HEK293 (cell line): ENCODE measurements around the gene WWC1.

ENCODE experiments used
- CTCF ChIA-PET: fragments of 350-600 bp; formaldehyde crosslinking; extraction: SDS; loops from one replicate; lab custom pipeline; 2021; ENCODE audit warnings: antibody characterized with exemption; lab: Yijun Ruan, JAX
- POLR2A ChIA-PET: fragments of 300-600 bp; formaldehyde crosslinking; extraction: SDS; loops from one replicate; lab custom pipeline; 2020; ENCODE audit warnings: antibody characterized with exemption, inconsistent platforms; lab: Yijun Ruan, JAX
- H3K27ac ChIP-seq: fragments of 200-500 bp; sonication (Bioruptor generic); 2 replicates; pipeline ENCODE4 v1.5.1; 2014; ENCODE audit warnings: low read depth, low read length, control low read depth, inconsistent platforms; ENCODE audit errors: extremely low read depth
- H3K36me3 ChIP-seq, 2 experiments: fragments of 200-500 bp in 1 of 2; sonication (Bioruptor generic) in 1 of 2; 1 replicate in 1 of 2; 2 replicates in 1 of 2; pipeline ENCODE4 v1.5.1; 2014 to 2017; ENCODE audit warnings: inconsistent platforms in 2 of 2, low read length in 2 of 2; ENCODE audit not compliant: control insufficient read depth in 2 of 2, insufficient read depth in 1 of 2
- H3K4me1 ChIP-seq: fragments of 200-500 bp; sonication (Bioruptor generic); 2 replicates; pipeline ENCODE4 v1.5.1; 2014; ENCODE audit warnings: mild to moderate bottlenecking, low read length, inconsistent platforms; ENCODE audit not compliant: control insufficient read depth, insufficient read depth
- H3K4me3 ChIP-seq: 2 replicates; pipeline ENCODE4 v1.5.1; 2011; ENCODE audit warnings: low read depth, mild to moderate bottlenecking, control low read depth, low read length, moderate library complexity
- H3K9me3 ChIP-seq: fragments of 200-500 bp; sonication (Bioruptor generic); 2 replicates; pipeline ENCODE4 v1.5.1; 2014; ENCODE audit warnings: low read depth, low read length, inconsistent platforms; ENCODE audit not compliant: control insufficient read depth, insufficient read depth
- EGR2 ChIP-seq: fragments of 450-650 bp; formaldehyde crosslinking; IDR thresholded peaks from 2 replicates; pipeline ENCODE4 v1.5.1; 2016; ENCODE audit warnings: low read depth, missing biosample characterization, missing genetic modification characterization
- HOXA7 ChIP-seq: sonication (generic); formaldehyde crosslinking; IDR thresholded peaks from 2 replicates; pipeline ENCODE4 v1.8.1; 2022; ENCODE audit warnings: missing genetic modification reagents, borderline replicate concordance
- INSM2 ChIP-seq: fragments of 450-650 bp; formaldehyde crosslinking; IDR thresholded peaks from 2 replicates; pipeline ENCODE4 v1.5.1; 2016; ENCODE audit warnings: missing biosample characterization, missing genetic modification characterization
- KLF7 ChIP-seq: fragments of 450-650 bp; formaldehyde crosslinking; IDR thresholded peaks from 2 replicates; pipeline ENCODE4 v1.5.1; 2016; ENCODE audit warnings: missing biosample characterization, missing genetic modification characterization, borderline replicate concordance
- OVOL3 ChIP-seq: fragments of 450-650 bp; formaldehyde crosslinking; IDR thresholded peaks from 2 replicates; pipeline ENCODE4 v1.5.1; 2016; ENCODE audit warnings: missing biosample characterization, missing genetic modification characterization
- SCRT1 ChIP-seq: fragments of 450-650 bp; formaldehyde crosslinking; IDR thresholded peaks from 2 replicates; pipeline ENCODE4 v1.5.1; 2016; ENCODE audit warnings: missing biosample characterization, missing genetic modification characterization, borderline replicate concordance
- SCRT2 ChIP-seq: fragments of 450-650 bp; formaldehyde crosslinking; IDR thresholded peaks from 2 replicates; pipeline ENCODE4 v1.5.1; 2016; ENCODE audit warnings: missing biosample characterization, missing genetic modification characterization
- YY2 ChIP-seq: fragments of 450-650 bp; formaldehyde crosslinking; IDR thresholded peaks from 2 replicates; pipeline ENCODE4 v1.5.1; 2016; ENCODE audit warnings: missing biosample characterization, missing genetic modification characterization
- ZFHX2 ChIP-seq: fragments of 450-650 bp; formaldehyde crosslinking; conservative IDR thresholded peaks from 2 replicates; pipeline ENCODE4 v1.5.1; 2016; ENCODE audit warnings: missing biosample characterization, missing genetic modification characterization
- ZNF146 ChIP-seq: fragments of 450-650 bp; formaldehyde crosslinking; IDR thresholded peaks from 2 replicates; pipeline ENCODE4 v1.5.1; 2016; ENCODE audit warnings: missing biosample characterization, missing genetic modification characterization
- ZNF311 ChIP-seq: fragments of 450-650 bp; formaldehyde crosslinking; IDR thresholded peaks from 2 replicates; pipeline ENCODE4 v1.5.1; 2017; ENCODE audit warnings: missing biosample characterization, missing genetic modification characterization, borderline replicate concordance
- ZNF335 ChIP-seq: fragments of 450-650 bp; formaldehyde crosslinking; conservative IDR thresholded peaks from 2 replicates; pipeline ENCODE4 v1.5.1; 2016; ENCODE audit warnings: missing biosample characterization, missing genetic modification characterization
- ZNF366 ChIP-seq: fragments of 450-650 bp; formaldehyde crosslinking; conservative IDR thresholded peaks from 2 replicates; pipeline ENCODE4 v1.5.1; 2016; ENCODE audit warnings: missing biosample characterization, missing genetic modification characterization
- ZNF398 ChIP-seq: fragments of 450-650 bp; formaldehyde crosslinking; IDR thresholded peaks from 2 replicates; pipeline ENCODE4 v1.5.1; 2017; ENCODE audit warnings: missing biosample characterization, missing genetic modification characterization
- ZNF600 ChIP-seq: fragments of 450-650 bp; formaldehyde crosslinking; IDR thresholded peaks from 2 replicates; pipeline ENCODE4 v1.5.1; 2016; ENCODE audit warnings: missing biosample characterization, missing genetic modification characterization
- ZNF658 ChIP-seq: fragments of 450-650 bp; formaldehyde crosslinking; IDR thresholded peaks from 2 replicates; pipeline ENCODE4; 2016; ENCODE audit warnings: missing biosample characterization, missing genetic modification characterization

The WWC1 gene

GRCh38 chr5:168269937-168270330, 21.5 kb upstream of the WWC1 start:
- CTCF ChIA-PET: interaction anchor here (0.6 to 3.0 kb wide), 21 partner anchors 9 to 1082 kb away, joined by 3 to 17 read pairs (median 4); partner anchors contain the start of gene RARS1
- no peaks in the 10 kb centered on the region for H3K36me3 ChIP-seq
- TF ChIP-seq ZNF335 (tag by site-specific recombination) (no peak; the same call in 1 of the 2 replicates), SCRT2 (peak; percentile 81), EGR2 (tag by site-specific recombination) (0 out of 2 replicates have a peak, but pooled peaks have one; percentile 17), ZNF146 (tag by site-specific recombination) (no peak), INSM2 (tag by site-specific recombination) (no peak), YY2 (tag by site-specific recombination) (no peak), ZFHX2 (tag by site-specific recombination) (peak; percentile 43; the same call in 1 of the 2 replicates), SCRT1 (tag by site-specific recombination) (peak; percentile 42; the same call in 1 of the 2 replicates), KLF7 (tag by site-specific recombination) (no peak)
- no peak overlapping the region for H3K4me3 ChIP-seq
- no peak overlapping the region for H3K27ac ChIP-seq
- POLR2A ChIA-PET: interaction anchor here (0.6 to 2.1 kb wide), 3 partner anchors 22 to 213 kb away, joined by 3 to 8 read pairs (median 3); partner anchors contain the start of gene WWC1
- H3K4me1 ChIP-seq: peaks cover 6% of the 10 kb centered on the region
- no peaks in the 10 kb centered on the region for H3K9me3 ChIP-seq

GRCh38 chr5:168270476-168270875, 21.0 kb upstream of the WWC1 start:
- no peaks in the 10 kb centered on the region for H3K36me3 ChIP-seq
- H3K4me1 ChIP-seq: peaks cover 6% of the 10 kb centered on the region
- H3K4me3 ChIP-seq: no peak overlapping the region
- no peak for TF ChIP-seq ZNF366
- no peak for TF ChIP-seq ZNF311
- TF ChIP-seq OVOL3 (tag by site-specific recombination): no peak
- TF ChIP-seq ZNF398: no peak
- no peak for TF ChIP-seq ZNF600 (tag by site-specific recombination)
- ChIA-PET CTCF (interaction anchor here (0.6 to 3.0 kb wide), 17 partner anchors 9 to 1081 kb away, joined by 3 to 17 read pairs (median 4); partner anchors contain the start of gene RARS1), POLR2A (interaction anchor here (0.6 to 2.1 kb wide), 3 partner anchors 21 to 212 kb away, joined by 3 to 8 read pairs (median 3); partner anchors contain the start of gene WWC1)
- H3K27ac ChIP-seq: no peak overlapping the region
- no peaks in the 10 kb centered on the region for H3K9me3 ChIP-seq

GRCh38 chr5:168273056-168273980, 18.1 kb upstream of the WWC1 start:
- ChIA-PET POLR2A (no interaction called here), CTCF (interaction anchor here (0.5 to 0.6 kb wide), 2 partner anchors 48 to 510 kb away, joined by 3 read pairs; no protein-coding TSS in a partner anchor)
- no peak for TF ChIP-seq HOXA7 (CRISPR knock-in tag)
- no peak for TF ChIP-seq ZNF658 (tag by site-specific recombination)
- H3K9me3 ChIP-seq: no peaks in the 10 kb centered on the region
- H3K27ac ChIP-seq: no peak overlapping the region
- H3K4me3 ChIP-seq: no peak overlapping the region
- H3K36me3 ChIP-seq: no peaks in the 10 kb centered on the region
- H3K4me1 ChIP-seq: peaks cover 6% of the 10 kb centered on the region
